ENCODE data around the gene LAGE3. TPM values are rescaled to one million over a fixed set of nuclear protein-coding genes. Genes with fewer than 3 reads are reported as not detected.

Gene LAGE3
- total and polyA plus RNA-seq, 2 of the 8 experiments (the other 6 are each of a cell fraction or from before 2014, with no cell fraction given) = 44.5 to 102 TPM

GRCh38 chrX:154435171-154435733 is 43.8 kb downstream of the LAGE3 start:
- CTCF ChIA-PET (ENCODE audit: partially characterized antibody) = interaction anchor here (0.6 to 1.6 kb wide), 3 partner anchors 10 to 62 kb away, joined by 3 read pairs; no protein-coding TSS in a partner anchor
- H2BK12ac ChIP-seq (ENCODE audit: low read depth, low read length) = no peak overlapping the region
- no peak overlapping the region for H3K9ac ChIP-seq (replicated peaks in 1 of 4; ENCODE audit: extremely low read depth in 1 of 4, low read depth in 3 of 4, low read length in 3 of 4)
- H3K79me1 ChIP-seq (ENCODE audit: low read depth, low read length) = no peaks in the 10 kb centered on the region
- no peak overlapping the region for H3K18ac ChIP-seq (ENCODE audit: extremely low read depth, low read length)
- no peak overlapping the region for H2BK5ac ChIP-seq (ENCODE audit: low read depth, low read length)
- H3K4ac ChIP-seq (replicated peaks; ENCODE audit: insufficient read length, low read depth, low read length) = no peak overlapping the region
- no peak overlapping the region for H4K91ac ChIP-seq (replicated peaks; ENCODE audit: insufficient read length, low read length)
- H3K56ac ChIP-seq (replicated peaks; ENCODE audit: insufficient read length, low read depth, low read length) = no peak overlapping the region
- no peaks in the 10 kb centered on the region for H3K27me3 ChIP-seq (replicated peaks in 1 of 4; ENCODE audit: control insufficient read depth in 3 of 4, extremely low read depth in 1 of 4, insufficient read depth in 3 of 4, low read length in 3 of 4)
- H3K4me2 ChIP-seq (ENCODE audit: insufficient read depth in 1 of 2, low read depth in 2 of 2, low read length in 2 of 2) = no peak overlapping the region; a peak in 1 of 4 replicates
- H2BK20ac ChIP-seq (ENCODE audit: low read length) = no peak overlapping the region
- H4K8ac ChIP-seq (ENCODE audit: extremely low read depth, insufficient read depth, low read length) = no peak overlapping the region; the same call in 1 of the 2 replicates
- FAIRE-seq = no peak
- H3K27ac ChIP-seq (ENCODE audit: low read depth, low read length) = no peak overlapping the region
- H3K9me3 ChIP-seq (ENCODE audit: insufficient read depth in 2 of 2, low read depth in 1 of 2, low read length in 1 of 2) = no peaks in the 10 kb centered on the region
- 95% methylated on average over 14 of the region's 19 CpGs; no CpG with 5 or more reads in 1 of the 2 experiments for WGBS, 2 experiments (ENCODE audit: extremely low coverage in 1 of 2, insufficient coverage in 1 of 2, insufficient read length in 1 of 2, insufficient replicate concordance in 2 of 2, low coverage in 1 of 2, low lambda C conversion rate in 2 of 2, missing lambda C conversion rate in 1 of 2)
- no peak overlapping the region for H4K5ac ChIP-seq (ENCODE audit: insufficient read length, low read depth, low read length)
- no peak overlapping the region for H2AFZ ChIP-seq (ENCODE audit: low read length)
- POLR2A ChIA-PET (ENCODE audit: partially characterized antibody) = interaction anchor here (0.7 to 2.6 kb wide), 5 partner anchors 10 to 64 kb away, joined by 3 to 9 read pairs (median 3); partner anchors contain the start of gene RPL10
- H3K36me3 ChIP-seq (ENCODE audit: control insufficient read depth in 2 of 4, insufficient read depth in 4 of 4, low read length in 3 of 4) = peaks cover 0 to 21% (median 10%) of the 10 kb centered on the region in 4 experiments; a peak in 6 of 8 replicates
- no peak overlapping the region for H2AK5ac ChIP-seq (ENCODE audit: low read depth, low read length)
- no peak overlapping the region for H2BK15ac ChIP-seq (ENCODE audit: low read length)
- H2BK120ac ChIP-seq (replicated peaks; ENCODE audit: low read depth, low read length) = no peak overlapping the region
- H3K14ac ChIP-seq (ENCODE audit: insufficient read length) = no peak overlapping the region
- H4K20me1 ChIP-seq (replicated peaks in 1 of 2; ENCODE audit: control insufficient read depth in 1 of 2, insufficient read depth in 2 of 2, low read length in 2 of 2) = peaks cover 0 to 11% of the 10 kb centered on the region in 2 experiments
- peaks cover 0 to 6% (median 4%) of the 10 kb centered on the region in 4 experiments; a peak in 6 of 7 replicates for H3K4me1 ChIP-seq (replicated peaks in 1 of 4; ENCODE audit: control insufficient read depth in 3 of 4, insufficient read depth in 4 of 4, low read length in 3 of 4)
- DNase-seq (ENCODE audit: low read depth in 1 of 2, low spot score in 2 of 2) = no peak
- peaks cover 0 to 17% of the 10 kb centered on the region in 2 experiments; a peak in 2 of 4 replicates for H3K79me2 ChIP-seq (ENCODE audit: control insufficient read depth in 1 of 2, insufficient read depth in 2 of 2, low read length in 2 of 2)
- no peak overlapping the region for H3K23ac ChIP-seq (ENCODE audit: insufficient read length)
- peaks cover 2% of the 10 kb centered on the region; the same call in 1 of the 2 replicates for H3K23me2 ChIP-seq (ENCODE audit: low read depth, low read length)
- no peak overlapping the region for H3K4me3 ChIP-seq (ENCODE audit: extremely low read depth in 1 of 4, insufficient read depth in 2 of 4, low read depth in 3 of 4, low read length in 4 of 4)
- TF ChIP-seq SRF (IDR thresholded peaks at IDR 0.05; ENCODE audit: low read depth, low read length) (no peak), CHD1 (IDR thresholded peaks at IDR 0.05; ENCODE audit: low read depth, low read length) (no peak), HDAC6 (IDR thresholded peaks at IDR 0.05; ENCODE audit: low read depth, low read length) (no peak), CHD2 (IDR thresholded peaks at IDR 0.05; ENCODE audit: low read length) (no peak), MAFK (IDR thresholded peaks at IDR 0.05; ENCODE audit: low read depth, low read length) (no peak), ATF3 (IDR thresholded peaks at IDR 0.05; ENCODE audit: insufficient read depth, low read depth, low read length) (no peak), ASH2L (IDR thresholded peaks at IDR 0.05; ENCODE audit: low read length) (no peak), RXRA (IDR thresholded peaks at IDR 0.05; ENCODE audit: insufficient read depth, low read depth, low read length) (no peak), NRF1 (IDR thresholded peaks at IDR 0.05; ENCODE audit: low read depth, low read length) (no peak), KDM5A (IDR thresholded peaks at IDR 0.05; ENCODE audit: low read length) (no peak), RFX5 (IDR thresholded peaks at IDR 0.05; ENCODE audit: borderline replicate concordance, low read depth, low read length) (no peak), RAD21 (IDR thresholded peaks at IDR 0.05 in 1 of 2, conservative IDR thresholded peaks at IDR 0.05 in 1 of 2; ENCODE audit: low read depth in 2 of 2, low read length in 2 of 2) (no peak), EGR1 (IDR thresholded peaks at IDR 0.05; ENCODE audit: borderline replicate concordance, low read depth, low read length) (no peak)
